KMS-11 (cell line): ENCODE measurements around the gene GPR153.

Experiments used
- H2AFZ ChIP-seq: fragments of 200-600 bp; sonication (generic); 2 replicates; pipeline ENCODE4 v1.6.1; 2016; ENCODE audit warnings: antibody characterized with exemption, mixed run types, low read depth
- H3K27ac ChIP-seq: fragments of 200-600 bp; sonication (generic); 2 replicates; pipeline ENCODE4 v1.6.1; 2016; ENCODE audit warnings: mild to moderate bottlenecking, mixed run types
- H3K27me3 ChIP-seq: fragments of 200-600 bp; sonication (generic); 2 replicates; pipeline ENCODE4 v1.6.1; 2017; ENCODE audit warnings: mild to moderate bottlenecking, low read depth, mixed run types, moderate library complexity; ENCODE audit not compliant: insufficient read depth
- H3K36me3 ChIP-seq: fragments of 200-600 bp; sonication (generic); 2 replicates; pipeline ENCODE4 v1.6.1; 2017; ENCODE audit warnings: mild to moderate bottlenecking, mixed run types; ENCODE audit not compliant: insufficient read depth
- H3K4me1 ChIP-seq: fragments of 200-600 bp; sonication (generic); 2 replicates; pipeline ENCODE4 v1.6.1; 2016; ENCODE audit warnings: mild to moderate bottlenecking, low read depth, mixed run types; ENCODE audit not compliant: poor library complexity, severe bottlenecking
- H3K4me2 ChIP-seq: fragments of 200-600 bp; sonication (generic); 2 replicates; pipeline ENCODE4 v1.7.0; 2016; ENCODE audit warnings: mild to moderate bottlenecking, mixed run types
- H3K4me3 ChIP-seq: fragments of 200-600 bp; sonication (generic); IDR thresholded peaks from 2 replicates; pipeline ENCODE4 v1.6.1; 2017; ENCODE audit warnings: low read depth, low read length, mixed read lengths; ENCODE audit not compliant: insufficient read depth
- H3K79me2 ChIP-seq: fragments of 200-600 bp; sonication (generic); 2 replicates; pipeline ENCODE4 v1.6.1; 2016; ENCODE audit warnings: low read depth, mixed run types; ENCODE audit not compliant: insufficient read depth
- H3K9ac ChIP-seq: fragments of 200-600 bp; sonication (generic); 2 replicates; pipeline ENCODE4 v1.6.1; 2016; ENCODE audit warnings: mild to moderate bottlenecking, mixed run types
- H4K20me1 ChIP-seq: fragments of 200-600 bp; sonication (generic); 2 replicates; pipeline ENCODE4 v1.6.1; 2016; ENCODE audit warnings: mild to moderate bottlenecking, mixed run types; ENCODE audit not compliant: insufficient read depth
- CTCF ChIP-seq: fragments of 200-600 bp; sonication (generic); conservative IDR thresholded peaks from 2 replicates; pipeline ENCODE4 v1.6.1; 2017; ENCODE audit warnings: low read depth, mild to moderate bottlenecking, antibody characterized with exemption, low read length, moderate library complexity, mixed read lengths

Gene GPR153

GRCh38 chr1:6209661-6210580 lies 51.0 kb downstream of the GPR153 start:
- H3K4me2 ChIP-seq: no peak overlapping the region
- no peak overlapping the region for H3K27ac ChIP-seq
- peaks cover 10% of the 10 kb centered on the region; the same call in 1 of the 2 replicates for H3K79me2 ChIP-seq
- no peak overlapping the region for H3K4me3 ChIP-seq
- H3K9ac ChIP-seq: no peak overlapping the region
- H3K4me1 ChIP-seq: peaks cover 14% of the 10 kb centered on the region
- no peaks in the 10 kb centered on the region for H3K27me3 ChIP-seq
- H3K36me3 ChIP-seq: no peaks in the 10 kb centered on the region
- H4K20me1 ChIP-seq: no peaks in the 10 kb centered on the region
- TF ChIP-seq CTCF: peak; percentile 51
- no peak overlapping the region for H2AFZ ChIP-seq

- H3K36me3 ChIP-seq: no peaks in the 10 kb centered on the region
- H3K4me1 ChIP-seq: peaks cover 18% of the 10 kb centered on the region
- H3K27ac ChIP-seq: no peak overlapping the region
- H3K27me3 ChIP-seq: no peaks in the 10 kb centered on the region
- no peaks in the 10 kb centered on the region for H4K20me1 ChIP-seq
- peaks cover 10% of the 10 kb centered on the region; the same call in 1 of the 2 replicates for H3K79me2 ChIP-seq
- H3K4me3 ChIP-seq: no peak overlapping the region
- no peak overlapping the region for H3K4me2 ChIP-seq
- TF ChIP-seq CTCF: no peak
- no peak overlapping the region for H2AFZ ChIP-seq
- H3K9ac ChIP-seq: no peak overlapping the region
These were observed 51.9 kb downstream of the GPR153 start for GRCh38 chr1:6208723-6209660.

- no peak for TF ChIP-seq CTCF
- Histone ChIP-seq H3K79me2 (peaks cover 10% of the 10 kb centered on the region; the same call in 1 of the 2 replicates), H3K4me2 (no peak overlapping the region), H3K9ac (no peak overlapping the region), H3K4me3 (no peak overlapping the region), H3K4me1 (peaks cover 18% of the 10 kb centered on the region), H3K36me3 (no peaks in the 10 kb centered on the region), H3K27me3 (no peaks in the 10 kb centered on the region), H2AFZ (no peak overlapping the region), H4K20me1 (no peaks in the 10 kb centered on the region), H3K27ac (no peak overlapping the region)
These were observed 53.0 kb downstream of the GPR153 start for GRCh38 chr1:6207921-6208320.

- Histone ChIP-seq H3K36me3 (no peaks in the 10 kb centered on the region), H3K9ac (no peak overlapping the region), H3K4me3 (no peak overlapping the region), H3K27ac (no peak overlapping the region), H3K4me1 (peaks cover 18% of the 10 kb centered on the region), H2AFZ (no peak overlapping the region), H3K79me2 (peaks cover 10% of the 10 kb centered on the region; the same call in 1 of the 2 replicates), H4K20me1 (no peaks in the 10 kb centered on the region), H3K27me3 (no peaks in the 10 kb centered on the region), H3K4me2 (peak overlapping the region; percentile 83)
- no peak for TF ChIP-seq CTCF
These were observed 53.6 kb downstream of the GPR153 start for GRCh38 chr1:6207075-6207885.
